Vagina (tissue), 2 donors: ENCODE measurements around the gene RPS4Y1.

ENCODE experiments used
- CTCF ChIP-seq, 3 experiments: fragments of 450-650 bp in 2 of 3; fragments of 200-600 bp in 1 of 3; sonication (generic) in 1 of 3; IDR thresholded peaks; one replicate each; pipeline ENCODE4 v1.5.1; 2017 to 2019; ENCODE audit warnings: antibody characterized with exemption in 3 of 3, mild to moderate bottlenecking in 2 of 3, moderate library complexity in 2 of 3
- POLR2A ChIP-seq, 2 donors: fragments of 450-650 bp; IDR thresholded peaks; one replicate each; pipeline ENCODE4 v1.6.1; 2017; ENCODE audit warnings: antibody characterized with exemption in 2 of 2, mild to moderate bottlenecking in 2 of 2, moderate library complexity in 2 of 2

- TF ChIP-seq POLR2A (IDR thresholded peaks at IDR 0.05) (no peak), CTCF (IDR thresholded peaks at IDR 0.05) (no peak)
These were observed 8.0 kb downstream of the RPS4Y1 start for GRCh38 chrY:2849368-2849767.
